ENCODE measurements around the gene STMP1.

STMP1 gene

GRCh38 chr7:135693558-135693957, 31.2 kb downstream of the STMP1 start:
- H3K4me3 ChIP-seq (ENCODE audit: low read length) = no peak overlapping the region
- no peak for TF ChIP-seq CTCF (conservative IDR thresholded peaks at IDR 0.05; ENCODE audit: low read length)
- no peak for DNase-seq (ENCODE audit: low read depth)

GRCh38 chr7:135697276-135698049, 35.1 kb downstream of the STMP1 start:
- DNase-seq (ENCODE audit: low read depth) = no peak
- TF ChIP-seq CTCF (conservative IDR thresholded peaks at IDR 0.05; ENCODE audit: low read length) = no peak
- no peak overlapping the region for H3K4me3 ChIP-seq (ENCODE audit: low read length)

GRCh38 chr7:135704074-135704473, 41.8 kb downstream of the STMP1 start:
- DNase-seq (ENCODE audit: low read depth) = no peak
- no peak; the same call in 1 of the 2 replicates for TF ChIP-seq CTCF (conservative IDR thresholded peaks at IDR 0.05; ENCODE audit: low read length)
- H3K4me3 ChIP-seq (ENCODE audit: low read length) = no peak overlapping the region

GRCh38 chr7:135704698-135705097, 42.4 kb downstream of the STMP1 start:
- H3K4me3 ChIP-seq (ENCODE audit: low read length) = no peak overlapping the region
- no peak for TF ChIP-seq CTCF (conservative IDR thresholded peaks at IDR 0.05; ENCODE audit: low read length)
- no peak for DNase-seq (ENCODE audit: low read depth)

- TF ChIP-seq CTCF (conservative IDR thresholded peaks at IDR 0.05; ENCODE audit: low read length) = no peak
- no peak for DNase-seq (ENCODE audit: low read depth)
- no peak overlapping the region for H3K4me3 ChIP-seq (ENCODE audit: low read length)
Observed at GRCh38 chr7:135706038-135706742, 43.9 kb downstream of the STMP1 start.

GRCh38 chr7:135706858-135707569, 44.7 kb downstream of the STMP1 start:
- DNase-seq (ENCODE audit: low read depth) = no peak
- no peak overlapping the region for H3K4me3 ChIP-seq (ENCODE audit: low read length)
- no peak for TF ChIP-seq CTCF (conservative IDR thresholded peaks at IDR 0.05; ENCODE audit: low read length)

All from AG10803 (cell line).